CD4-positive, alpha-beta T cell treated with Interleukin-15 for 4 hours (primary cell): ENCODE data around the gene PIP.
"Not testable (repeated sequence)": the region's sequence is repeated elsewhere in the genome, so short reads cannot be mapped to it uniquely, and the experiment has no call there.

Experiments used
- DNase-seq: peaks from one replicate; pipeline ENCODE4 v3.0.0-alpha.2; 2020; ENCODE audit warnings: low spot score

The PIP gene

DNA sequence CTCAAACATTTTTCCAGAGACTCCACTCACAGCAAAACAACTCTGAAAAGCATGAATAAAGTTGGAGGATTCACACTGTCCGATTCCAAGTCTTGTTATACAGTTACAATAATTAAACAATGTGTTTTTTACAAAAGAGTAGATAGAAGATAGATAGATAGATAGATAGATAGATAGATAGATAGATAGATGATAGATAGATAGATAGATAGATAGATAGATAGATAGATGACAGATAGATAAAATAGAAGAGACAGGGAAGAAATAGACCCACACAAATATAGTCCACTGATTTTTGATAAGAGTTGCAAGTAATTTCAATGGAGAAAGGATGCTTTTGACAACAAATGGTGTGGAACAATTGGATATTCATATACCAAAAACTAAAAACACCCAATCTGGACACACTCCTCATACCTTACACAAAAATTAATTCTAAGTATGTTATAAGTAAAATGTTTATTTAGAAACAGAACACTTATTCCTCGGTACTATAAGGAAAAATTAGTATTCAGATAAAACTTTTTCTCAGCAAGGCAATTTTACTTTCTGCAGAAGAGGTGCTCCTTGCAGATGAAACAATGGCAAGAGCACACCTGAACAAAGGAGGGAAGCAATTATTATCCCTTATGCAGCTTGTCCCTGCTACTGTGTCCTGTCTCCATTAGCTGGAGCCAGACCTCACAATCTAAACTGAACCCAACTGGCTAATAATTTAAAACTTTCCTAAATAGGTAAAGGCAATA, 45.7 kb downstream of the PIP start:
- no peak for DNase-seq

DNA sequence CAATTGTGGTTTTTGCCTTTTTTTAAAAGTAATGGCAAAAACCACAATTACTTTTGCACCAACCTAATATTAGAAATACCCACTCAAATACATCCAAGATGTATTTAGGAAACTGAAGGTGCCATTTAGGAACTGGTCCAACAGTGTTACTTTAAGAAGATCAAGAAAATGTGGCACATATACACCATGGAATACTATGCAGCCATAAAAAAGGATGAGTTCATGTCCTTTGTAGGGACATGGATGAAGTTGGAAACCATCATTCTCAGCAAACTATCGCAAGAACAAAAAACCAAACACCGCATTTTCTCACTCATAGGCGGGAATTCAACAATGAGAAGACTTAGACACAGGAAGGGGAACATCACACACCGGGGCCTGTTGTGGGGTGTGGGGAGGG, 48.9 kb downstream of the PIP start:
- DNase-seq, result not testable (repeated sequence)

DNA sequence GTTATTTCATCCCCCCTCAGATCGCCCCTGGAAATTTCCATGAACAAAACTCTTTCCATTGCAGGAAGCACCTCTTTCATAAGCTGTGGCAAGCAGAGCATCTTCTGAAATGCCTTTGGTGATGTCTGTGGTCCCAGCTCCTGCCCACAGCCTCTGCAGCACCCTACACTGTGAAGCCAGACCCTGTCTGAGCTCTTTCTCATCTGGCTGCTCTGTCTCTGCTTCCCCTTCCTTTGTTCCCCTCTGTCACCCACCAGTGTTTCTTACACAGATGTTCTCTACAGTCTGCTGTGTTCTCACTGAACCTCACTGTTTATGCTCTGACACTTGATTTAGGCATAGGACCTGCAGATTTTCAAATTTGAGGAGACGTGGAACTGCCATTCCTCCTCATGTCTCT, 49.5 kb downstream of the PIP start:
- DNase-seq, result no peak

DNA sequence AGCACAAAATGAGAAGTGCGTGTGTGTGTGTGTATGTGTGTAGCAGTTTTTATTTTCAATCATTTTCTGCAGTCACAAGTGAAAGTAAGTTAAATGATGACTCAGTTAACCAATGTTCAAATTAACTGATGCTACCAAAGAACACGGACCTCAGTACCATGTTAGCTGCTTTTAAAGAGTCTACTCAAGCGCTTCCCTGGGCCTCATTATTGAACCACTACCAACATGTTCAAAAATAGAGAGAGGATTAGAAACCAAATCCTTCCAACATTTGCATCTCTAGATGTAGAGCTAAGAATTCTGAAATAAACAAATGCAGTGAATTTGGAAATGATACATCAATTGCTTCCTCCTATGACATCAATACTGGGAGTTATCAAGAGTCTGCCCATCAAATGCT, 51.1 kb downstream of the PIP start, which contains the start of gene TAS2R39:
TSS of gene TAS2R39 (plus strand) at position 396 of the 400 bp plus-strand sequence. CDS start at position 396, 0 bp downstream.
- DNase-seq, result no peak

DNA sequence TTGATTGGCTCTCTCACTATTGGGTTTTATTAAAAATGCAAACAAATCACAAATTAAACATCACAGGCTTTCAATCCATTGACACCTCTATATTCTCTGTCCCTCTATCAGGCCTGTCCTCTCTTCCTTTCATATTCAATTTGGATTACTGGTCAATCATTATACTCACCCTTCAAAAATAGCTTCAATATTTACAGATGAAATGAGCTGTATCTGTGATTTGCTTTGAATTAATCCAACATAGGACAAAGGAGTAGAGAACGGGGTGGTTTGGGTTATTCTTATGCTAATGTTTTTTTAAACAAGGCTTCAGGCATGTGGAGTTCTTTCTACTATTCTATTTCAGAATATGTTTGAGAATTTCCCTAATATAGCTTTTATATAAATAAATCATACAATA, 53.7 kb downstream of the PIP start:
- no peak for DNase-seq

- DNase-seq, result no peak
Measured at GRCh38 chr7:143188994-143189393, 57.1 kb downstream of the PIP start.
